SK-N-SH (cell line): ENCODE data around the gene XAGE1A. TPM values are rescaled to one million over a fixed set of nuclear protein-coding genes. Genes with fewer than 3 reads are reported as not detected.
"Not testable (repeated sequence)": the region's sequence is repeated elsewhere in the genome, so short reads cannot be mapped to it uniquely, and the experiment has no call there.

ENCODE experiments used
- CTCF ChIA-PET: fragments of 300-600, 350-600 bp; formaldehyde crosslinking; extraction: SDS; loops from one replicate; lab custom pipeline; 2021; lab: Yijun Ruan, JAX
- POLR2A ChIA-PET: fragments of 350-600 bp; sonication (Branson Sonifier 250); formaldehyde crosslinking; extraction: SDS; loops from one replicate; lab custom pipeline; 2020; ENCODE audit warnings: antibody characterized with exemption, inconsistent platforms; lab: Yijun Ruan, JAX
- DNase-seq: peaks from one replicate; pipeline ENCODE4 v3.0.0; 2012
- H2AFZ ChIP-seq: fragments of 200-600 bp; sonication (generic); 2 replicates; pipeline ENCODE4 v1.8.1; 2016; ENCODE audit warnings: antibody characterized with exemption, mild to moderate bottlenecking, low read depth
- H3F3A ChIP-seq: fragments of 200-600 bp; sonication (generic); replicated peaks from 2 replicates; pipeline ENCODE3; 2016; ENCODE audit warnings: antibody characterized with exemption, mild to moderate bottlenecking; ENCODE audit not compliant: insufficient read depth
- H3K27ac ChIP-seq, 2 experiments: fragments of 200-500 bp in 1 of 2; fragments of 200-600 bp in 1 of 2; sonication (Bioruptor generic) in 1 of 2; sonication (generic), shearing (Covaris generic) in 1 of 2; 2 replicates each; pipeline versions ENCODE4 v1.5.1 to v1.6.1; 2014 to 2016; ENCODE audit warnings: low read depth in 2 of 2, inconsistent platforms in 1 of 2, low read length in 1 of 2, mild to moderate bottlenecking in 1 of 2, mixed read lengths in 1 of 2
- H3K27me3 ChIP-seq: fragments of 200-600 bp; sonication (generic), shearing (Covaris generic); 2 replicates; pipeline ENCODE4 v1.6.1; 2016; ENCODE audit warnings: mixed run types; ENCODE audit not compliant: insufficient read depth
- H3K36me3 ChIP-seq, 2 experiments: fragments of 200-500 bp in 1 of 2; fragments of 200-600 bp in 1 of 2; sonication (Bioruptor generic) in 1 of 2; sonication (generic) in 1 of 2; replicated peaks in 1 of 2; 2 replicates each; pipeline versions ENCODE3 to v1.5.1; 2014 to 2016; ENCODE audit warnings: low read length in 1 of 2, mild to moderate bottlenecking in 1 of 2; ENCODE audit not compliant: insufficient read depth in 2 of 2, control insufficient read depth in 1 of 2
- H3K4me1 ChIP-seq, 2 experiments: fragments of 200-500 bp in 1 of 2; fragments of 200-600 bp in 1 of 2; sonication (Bioruptor generic) in 1 of 2; sonication (generic), shearing (Covaris generic) in 1 of 2; 2 replicates each; pipeline versions ENCODE4 v1.5.1 to v1.6.1; 2014 to 2016; ENCODE audit warnings: low read depth in 1 of 2, low read length in 1 of 2, mixed run types in 1 of 2; ENCODE audit not compliant: insufficient read depth in 2 of 2, control insufficient read depth in 1 of 2
- H3K4me2 ChIP-seq: fragments of 200-600 bp; sonication (generic), shearing (Covaris generic); 2 replicates; pipeline ENCODE4 v1.6.1; 2017; ENCODE audit warnings: mixed run types
- H3K4me3 ChIP-seq, 2 experiments: fragments of 200-500 bp in 1 of 2; fragments of 200-600 bp in 1 of 2; sonication (Bioruptor generic) in 1 of 2; sonication (generic), shearing (Covaris generic) in 1 of 2; 2 replicates each; pipeline versions ENCODE4 v1.5.1 to v1.8.1; 2014 to 2016; ENCODE audit warnings: low read depth in 2 of 2, inconsistent platforms in 1 of 2, low read length in 1 of 2, mild to moderate bottlenecking in 1 of 2, mixed read lengths in 1 of 2, moderate library complexity in 1 of 2
- H3K79me2 ChIP-seq: fragments of 200-600 bp; sonication (generic); 2 replicates; pipeline ENCODE4 v1.8.1; 2017; ENCODE audit warnings: mild to moderate bottlenecking; ENCODE audit not compliant: insufficient read depth
- H3K9ac ChIP-seq: fragments of 200-600 bp; sonication (generic); 2 replicates; pipeline ENCODE4 v1.6.1; 2017; ENCODE audit warnings: mixed run types
- H3K9me2 ChIP-seq: fragments of 200-600 bp; sonication (generic); 2 replicates; pipeline ENCODE4 v1.6.1; 2017; ENCODE audit warnings: mixed run types
- H3K9me3 ChIP-seq: fragments of 200-600 bp; sonication (generic); 2 replicates; pipeline ENCODE4 v1.6.1; 2017; ENCODE audit warnings: mixed run types, mild to moderate bottlenecking, moderate library complexity
- H4K20me1 ChIP-seq: fragments of 200-600 bp; sonication (generic); 2 replicates; pipeline ENCODE4 v1.6.1; 2017; ENCODE audit warnings: mild to moderate bottlenecking, mixed run types; ENCODE audit not compliant: insufficient read depth
- CHD2 ChIP-seq: fragments of 150-350 bp; IDR thresholded peaks from 2 replicates; pipeline ENCODE4 v1.6.1; 2018; ENCODE audit warnings: low read length; ENCODE audit not compliant: partially characterized antibody
- ELF1 ChIP-seq: IDR thresholded peaks from 2 replicates; pipeline ENCODE4 v1.4.0; 2012
- FOXM1 ChIP-seq: IDR thresholded peaks from 2 replicates; pipeline ENCODE4 v1.4.0; 2012; ENCODE audit warnings: low read depth, mild to moderate bottlenecking
- GABPA ChIP-seq: IDR thresholded peaks from 2 replicates; pipeline ENCODE4 v1.4.0; 2012; ENCODE audit warnings: low read depth, mild to moderate bottlenecking
- JUND ChIP-seq: IDR thresholded peaks from 2 replicates; pipeline ENCODE4 v1.4.0; 2012
- NFIC ChIP-seq: IDR thresholded peaks from 2 replicates; pipeline ENCODE4 v1.4.0; 2012; ENCODE audit warnings: borderline replicate concordance
- RCOR1 ChIP-seq: fragments of 150-350 bp; IDR thresholded peaks from 2 replicates; pipeline ENCODE4 v1.6.1; 2017; ENCODE audit warnings: antibody characterized with exemption, low read length
- RFX5 ChIP-seq: IDR thresholded peaks from 2 replicates; pipeline ENCODE4 v1.6.1; 2012; ENCODE audit warnings: mild to moderate bottlenecking, improper control_type of control experiment, low read length
- RXRA ChIP-seq: IDR thresholded peaks from 2 replicates; pipeline ENCODE4 v1.4.0; 2012; ENCODE audit warnings: low read depth, mild to moderate bottlenecking, borderline replicate concordance
- SIN3A ChIP-seq: IDR thresholded peaks from 2 replicates; pipeline ENCODE4 v1.6.1; 2012; ENCODE audit warnings: low read depth, mild to moderate bottlenecking, low read length, moderate library complexity, borderline replicate concordance
- SMC3 ChIP-seq: IDR thresholded peaks from 2 replicates; pipeline ENCODE4 v1.6.1; 2012; ENCODE audit warnings: low read depth, low read length, improper control_type of control experiment
- TEAD4 ChIP-seq: IDR thresholded peaks from 2 replicates; pipeline ENCODE4 v1.4.0; 2012; ENCODE audit warnings: mild to moderate bottlenecking, borderline replicate concordance; ENCODE audit not compliant: insufficient read depth
- WGBS: methylation state at CpG from one replicate; pipeline ENCODE4 v1.1.6; 2017; ENCODE audit warnings: low lambda C conversion rate; 5-methylcytosine and 5-hydroxymethylcytosine counted together
- polyA plus RNA-seq, 3 experiments: library from polyadenylated mRNA; depleted of rRNA; stranded (reverse); fragments of >200 nt; gene quantifications; 2 replicates each; pipeline ENCODE4 v1.2.3, GENCODE V29; 2012
- TF ChIP-seq, protein P1 (sequence below): IDR thresholded peaks from 2 replicates; pipeline ENCODE4 v1.4.0; 2012; ENCODE audit warnings: low read depth, borderline replicate concordance

The XAGE1A gene
- polyA plus RNA-seq, 1 of the 3 experiments (the other 2 are of a cell fraction), result 76.7 TPM

DNA sequence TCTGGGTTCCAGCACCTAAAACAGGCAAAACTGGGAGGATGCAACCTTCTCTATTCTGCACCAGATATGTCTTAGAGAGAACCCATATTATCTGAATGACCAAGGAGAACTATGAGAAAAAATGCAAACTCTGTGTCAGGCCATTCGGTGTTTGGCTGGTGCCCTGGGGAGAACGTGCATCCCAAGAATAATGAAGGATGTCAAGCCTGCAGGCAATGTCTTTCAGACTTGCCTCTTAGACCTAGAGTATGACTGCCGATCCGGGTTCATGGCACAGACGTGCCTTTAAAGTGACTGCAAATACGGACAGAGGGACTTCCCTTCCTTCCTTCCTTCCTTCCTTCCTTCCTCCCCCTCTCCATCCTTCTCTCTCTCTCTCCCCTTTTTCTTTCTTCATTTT is 14.3 kb downstream of the XAGE1A start:
- WGBS, result 42% methylated on average over 6 of the region's 6 CpGs
- no peak overlapping the region for H2AFZ ChIP-seq
- DNase-seq, result no peak
- TF ChIP-seq RCOR1, result no peak
- no peak for TF ChIP-seq NFIC
- TF ChIP-seq CHD2, result no peak
- TF ChIP-seq RXRA, result no peak
- TF ChIP-seq JUND, result no peak
- no peak for TF ChIP-seq RFX5
- TF ChIP-seq TEAD4, result no peak
- TF ChIP-seq GABPA, result no peak
- TF ChIP-seq SMC3, result no peak
- TF ChIP-seq SIN3A, result no peak
- TF ChIP-seq FOXM1, result no peak
- TF ChIP-seq, protein P1, sequence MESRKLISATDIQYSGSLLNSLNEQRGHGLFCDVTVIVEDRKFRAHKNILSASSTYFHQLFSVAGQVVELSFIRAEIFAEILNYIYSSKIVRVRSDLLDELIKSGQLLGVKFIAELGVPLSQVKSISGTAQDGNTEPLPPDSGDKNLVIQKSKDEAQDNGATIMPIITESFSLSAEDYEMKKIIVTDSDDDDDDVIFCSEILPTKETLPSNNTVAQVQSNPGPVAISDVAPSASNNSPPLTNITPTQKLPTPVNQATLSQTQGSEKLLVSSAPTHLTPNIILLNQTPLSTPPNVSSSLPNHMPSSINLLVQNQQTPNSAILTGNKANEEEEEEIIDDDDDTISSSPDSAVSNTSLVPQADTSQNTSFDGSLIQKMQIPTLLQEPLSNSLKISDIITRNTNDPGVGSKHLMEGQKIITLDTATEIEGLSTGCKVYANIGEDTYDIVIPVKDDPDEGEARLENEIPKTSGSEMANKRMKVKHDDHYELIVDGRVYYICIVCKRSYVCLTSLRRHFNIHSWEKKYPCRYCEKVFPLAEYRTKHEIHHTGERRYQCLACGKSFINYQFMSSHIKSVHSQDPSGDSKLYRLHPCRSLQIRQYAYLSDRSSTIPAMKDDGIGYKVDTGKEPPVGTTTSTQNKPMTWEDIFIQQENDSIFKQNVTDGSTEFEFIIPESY, result no peak
- TF ChIP-seq ELF1, result no peak
- TF ChIP-seq, all 33 proteins: peak for 0
- no peaks in the 10 kb centered on the region for H3K36me3 ChIP-seq
- H3K4me1 ChIP-seq, result no peaks in the 10 kb centered on the region
- no peaks in the 10 kb centered on the region for H4K20me1 ChIP-seq
- no peaks in the 10 kb centered on the region for H3F3A ChIP-seq
- H3K4me3 ChIP-seq, result no peak overlapping the region
- H3K4me2 ChIP-seq, result no peak overlapping the region
- H3K27ac ChIP-seq, result no peak overlapping the region
- no peaks in the 10 kb centered on the region for H3K9me2 ChIP-seq
- no peak overlapping the region for H3K9ac ChIP-seq
- H3K27me3 ChIP-seq, result no peaks in the 10 kb centered on the region
- no peaks in the 10 kb centered on the region for H3K79me2 ChIP-seq
- CTCF ChIA-PET, result no interaction called here
- H3K9me3 ChIP-seq, result no peaks in the 10 kb centered on the region
- POLR2A ChIA-PET, result no interaction called here

DNA sequence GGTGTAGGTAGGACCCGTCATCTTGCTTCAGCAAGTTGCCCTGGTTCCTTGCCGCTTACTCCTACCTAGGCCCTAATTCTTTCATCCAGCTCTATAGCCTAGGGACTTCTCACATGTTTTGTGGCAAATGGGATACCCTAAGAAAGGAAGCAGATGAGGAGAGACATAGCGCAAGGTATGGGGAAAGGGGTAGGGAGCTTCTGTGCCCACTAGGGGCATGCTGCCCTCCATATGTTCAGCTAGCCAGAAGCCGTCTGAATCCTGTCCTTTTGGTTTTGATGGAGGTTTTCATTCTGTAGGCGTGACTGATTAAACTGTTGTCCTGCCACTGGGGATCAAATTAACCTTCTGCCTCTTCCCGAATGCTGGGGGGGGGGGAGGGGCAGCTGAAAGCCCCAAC is 15.5 kb downstream of the XAGE1A start:
- H4K20me1 ChIP-seq, H3K27me3 ChIP-seq, H3K36me3 ChIP-seq, H3F3A ChIP-seq, H3K4me2 ChIP-seq, H3K4me1 ChIP-seq, H2AFZ ChIP-seq, DNase-seq, POLR2A ChIA-PET, H3K79me2 ChIP-seq, H3K9me2 ChIP-seq, CTCF ChIA-PET, H3K9me3 ChIP-seq, H3K9ac ChIP-seq, H3K27ac ChIP-seq, H3K4me3 ChIP-seq: not testable (repeated sequence)
- WGBS, result no CpG with 5 or more reads among the region's 6 CpGs

- H2AFZ ChIP-seq, H3K4me2 ChIP-seq, H4K20me1 ChIP-seq, H3K4me1 ChIP-seq, H3K4me3 ChIP-seq, H3K79me2 ChIP-seq, H3K27ac ChIP-seq, H3K9me3 ChIP-seq, POLR2A ChIA-PET, H3K36me3 ChIP-seq, H3K9me2 ChIP-seq, DNase-seq, CTCF ChIA-PET, H3K27me3 ChIP-seq, H3F3A ChIP-seq, H3K9ac ChIP-seq: not testable (repeated sequence)
- WGBS, result no CpG with 5 or more reads among the region's 27 CpGs
Measured at GRCh38 chrX:52516110-52516986, 20.7 kb downstream of the XAGE1A start.

DNA sequence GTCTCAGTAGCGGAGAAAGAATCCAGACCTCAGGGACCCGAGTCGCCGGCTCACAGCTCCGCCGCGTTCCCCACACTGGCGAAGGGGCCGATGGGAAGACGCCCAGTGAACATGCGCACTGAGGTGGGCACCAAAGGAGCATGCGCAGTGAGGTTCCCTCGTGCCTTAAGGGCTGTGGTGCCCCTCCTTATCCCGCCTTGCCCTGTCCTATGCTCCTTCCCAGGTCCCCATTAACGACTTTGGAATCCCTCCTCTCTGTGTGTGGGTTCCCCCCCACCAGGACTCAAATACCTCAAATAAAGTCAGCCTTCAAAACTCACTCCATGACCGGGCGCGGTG is 21.3 kb downstream of the XAGE1A start, which contains the start of gene XAGE1B:
TSS of gene XAGE1B (minus strand) at position 77 of the 339 bp plus-strand sequence. CDS start 1,536 bp downstream, outside the sequence.
- H3K27ac ChIP-seq, CTCF ChIA-PET, H3K4me1 ChIP-seq, H2AFZ ChIP-seq, H3K27me3 ChIP-seq, POLR2A ChIA-PET, H3K36me3 ChIP-seq, H3F3A ChIP-seq, DNase-seq, H3K4me2 ChIP-seq, H3K4me3 ChIP-seq, H4K20me1 ChIP-seq, H3K9me3 ChIP-seq, H3K9me2 ChIP-seq, H3K9ac ChIP-seq, H3K79me2 ChIP-seq: not testable (repeated sequence)
- no CpG with 5 or more reads among the region's 18 CpGs for WGBS
